Lung (tissue), 12 donors: ENCODE measurements around the gene FCN1. TPM values are rescaled to one million over a fixed set of nuclear protein-coding genes. Genes with fewer than 3 reads are reported as not detected.

ENCODE experiments used
- ATAC-seq: fragments of 200-7000 bp; cut with Tn5 transposase; one replicate; pipeline ENCODE4 v1.9.1; 2020; ENCODE audit warnings: moderate number of reproducible peaks; ENCODE audit not compliant: insufficient read depth, low FRiP score
- DNase-seq, 3 donors: peaks; one replicate each; pipeline ENCODE4 v3.0.0-alpha.2; 2013 to 2017
- H3K27ac ChIP-seq, 2 donors: one replicate each; pipeline ENCODE4 v1.5.1; 2013; ENCODE audit warnings: mild to moderate bottlenecking in 2 of 2, moderate library complexity in 2 of 2, control low read depth in 1 of 2, inconsistent platforms in 1 of 2, low read depth in 1 of 2, low read length in 1 of 2
- H3K27me3 ChIP-seq, 3 donors: one replicate each; pipeline ENCODE4 v1.5.1; 2013; ENCODE audit warnings: low read length in 2 of 3; ENCODE audit not compliant: control insufficient read depth in 3 of 3, insufficient read depth in 3 of 3
- H3K36me3 ChIP-seq, 4 donors: one replicate each; pipeline ENCODE4 v1.5.1; 2013; ENCODE audit warnings: low read length in 4 of 4, mild to moderate bottlenecking in 1 of 4, moderate library complexity in 1 of 4; ENCODE audit not compliant: control insufficient read depth in 4 of 4, insufficient read depth in 4 of 4
- H3K4me1 ChIP-seq, 5 donors: one replicate each; pipeline ENCODE4 v1.5.1; 2013; ENCODE audit warnings: low read length in 5 of 5, mild to moderate bottlenecking in 2 of 5, moderate library complexity in 1 of 5; ENCODE audit not compliant: control insufficient read depth in 5 of 5, insufficient read depth in 5 of 5
- H3K4me3 ChIP-seq: one replicate; pipeline ENCODE4 v1.5.1; 2013; ENCODE audit warnings: mild to moderate bottlenecking, control low read depth, moderate library complexity
- H3K9ac ChIP-seq, 2 donors: one replicate each; pipeline ENCODE4 v1.5.1; 2013; ENCODE audit warnings: low read length in 2 of 2, control low read depth in 1 of 2; ENCODE audit not compliant: insufficient read depth in 1 of 2
- H3K9me3 ChIP-seq, 4 donors: one replicate each; pipeline ENCODE4 v1.5.1; 2013; ENCODE audit warnings: low read length in 3 of 4, mild to moderate bottlenecking in 1 of 4, moderate library complexity in 1 of 4; ENCODE audit not compliant: control insufficient read depth in 4 of 4, insufficient read depth in 3 of 4
- CTCF ChIP-seq: IDR thresholded peaks from 2 replicates; pipeline ENCODE4 v1.5.1; 2012; ENCODE audit warnings: mild to moderate bottlenecking; ENCODE audit errors: control extremely low read depth, extremely low read depth
- WGBS, 2 donors: extraction: QIAGEN DNeasy Blood & Tissue Kit; methylation state at CpG; one replicate each; pipeline ENCODE4 v1.1.7; 2013; 5-methylcytosine and 5-hydroxymethylcytosine counted together
- polyA plus RNA-seq, 2 donors: library from polyadenylated mRNA; stranded (reverse); fragments of 200-250 nt; gene quantifications; one replicate each; pipeline ENCODE4 v1.2.1, GENCODE V29; 2013
- total RNA-seq, 2 donors: library from RNA; depleted of rRNA in 1 of 2; stranded (reverse); fragments of >200 nt in 1 of 2; gene quantifications; one replicate each; pipeline ENCODE4 v1.2.1, GENCODE V29; 2014 to 2021
- donor health status: control.
- donor health status: control.
- donor health status: Bipolar disorder and iron deficiency.
- donor health status: healthy.
- donor health status: DM: yes; HTN: yes; CAD: no.

Gene FCN1
- total and polyA plus RNA-seq, 4 donors: 18.7 to 149 (median 48.2) TPM

- Histone ChIP-seq H3K4me3 (no peak overlapping the region), H3K27ac (no peak overlapping the region), H3K27me3 (no peaks in the 10 kb centered on the region), H3K36me3 (no peaks in the 10 kb centered on the region), H3K4me1 (peaks cover 0 to 3% (median 0%) of the 10 kb centered on the region in 5 donors), H3K9ac (no peak overlapping the region), H3K9me3 (peaks cover 0 to 9% (median 0%) of the 10 kb centered on the region in 4 donors)
- no peak for ATAC-seq
- peak in 1 of 3 donors; percentile 9 for DNase-seq
- WGBS, 2 donors: 78 to 84% methylated on average over 21 of the region's 21 CpGs
- no peak for TF ChIP-seq CTCF
Observed at GRCh38 chr9:134961331-134962064, 43.8 kb upstream of the FCN1 start.

- Histone ChIP-seq H3K36me3 (no peaks in the 10 kb centered on the region), H3K9me3 (peaks cover 0 to 7% (median 0%) of the 10 kb centered on the region in 4 donors), H3K9ac (no peak overlapping the region), H3K4me3 (no peak overlapping the region), H3K4me1 (peaks cover 0 to 3% (median 0%) of the 10 kb centered on the region in 5 donors), H3K27ac (no peak overlapping the region), H3K27me3 (no peaks in the 10 kb centered on the region)
- DNase-seq (peak in 1 of 3 donors; percentile 11), ATAC-seq (no peak)
- TF ChIP-seq CTCF: no peak
- 82 to 86% methylated on average over 15 of the region's 15 CpGs for WGBS, 2 donors
Observed at GRCh38 chr9:134960701-134961181, 43.0 kb upstream of the FCN1 start.

- WGBS, 2 donors: 88 to 94% methylated on average over 9 of the region's 9 CpGs
- H3K27me3 ChIP-seq: no peaks in the 10 kb centered on the region
- no peaks in the 10 kb centered on the region for H3K36me3 ChIP-seq
- no peak for TF ChIP-seq CTCF
- H3K4me3 ChIP-seq: no peak overlapping the region
- no peak for ATAC-seq
- DNase-seq: peak in 1 of 3 donors; percentile 3
- no peak overlapping the region for H3K9ac ChIP-seq
- no peak overlapping the region for H3K27ac ChIP-seq
- peaks cover 0 to 3% (median 0%) of the 10 kb centered on the region in 4 donors for H3K9me3 ChIP-seq
- peaks cover 0 to 3% (median 0%) of the 10 kb centered on the region in 5 donors for H3K4me1 ChIP-seq
Observed at GRCh38 chr9:134959971-134960310, 42.2 kb upstream of the FCN1 start.
